NCI-H2171 (cell line): ENCODE data around the gene PARN.
A peak's percentile ranks its signal among the peaks of the same experiment; 100 is the strongest.
"Not testable (repeated sequence)": the region's sequence is repeated elsewhere in the genome, so short reads cannot be mapped to it uniquely, and the experiment has no call there.

Source experiments
- DNase-seq: peaks from one replicate; lab custom pipeline; 2025; lab: John Stamatoyannopoulos, UW

The PARN gene

GRCh38 chr16:14632693-14633569, 2.9 kb upstream of the PARN start, which contains the start of gene BFAR:
TSS of gene BFAR (plus strand) at chr16:14632951. CDS start at chr16:14644347, 11,396 bp downstream.
- DNase-seq: peak; percentile 96

- DNase-seq: not testable (repeated sequence)
These were observed 715 bp upstream of the PARN start for GRCh38 chr16:14630620-14631330.

GRCh38 chr16:14629612-14629918, 495 bp downstream of the PARN start:
- DNase-seq: no peak

- no peak for DNase-seq
These were observed 1.1 kb downstream of the PARN start for GRCh38 chr16:14628806-14629611.

GRCh38 chr16:14627078-14627477, 3.0 kb downstream of the PARN start:
- no peak for DNase-seq

- no peak for DNase-seq
These were observed 11.5 kb downstream of the PARN start for GRCh38 chr16:14618566-14618965.

GRCh38 chr16:14616280-14616679, 13.8 kb downstream of the PARN start:
- no peak for DNase-seq

GRCh38 chr16:14613991-14614390, 16.1 kb downstream of the PARN start:
- no peak for DNase-seq

- DNase-seq: no peak
These were observed 18.4 kb downstream of the PARN start for GRCh38 chr16:14611660-14612059.

GRCh38 chr16:14609716-14610115, 20.3 kb downstream of the PARN start:
- no peak for DNase-seq

- DNase-seq: no peak
These were observed 21.5 kb downstream of the PARN start for GRCh38 chr16:14608604-14609003.

- DNase-seq: no peak
These were observed 21.9 kb downstream of the PARN start for GRCh38 chr16:14608111-14608566.

GRCh38 chr16:14606102-14606501, 24.0 kb downstream of the PARN start:
- DNase-seq: no peak

GRCh38 chr16:14602443-14602963, 27.6 kb downstream of the PARN start:
- DNase-seq: no peak

- DNase-seq: no peak
These were observed 29.9 kb downstream of the PARN start for GRCh38 chr16:14600164-14600563.

GRCh38 chr16:14586637-14587305, 43.3 kb downstream of the PARN start:
- no peak for DNase-seq

GRCh38 chr16:14585287-14585686, 44.8 kb downstream of the PARN start:
- no peak for DNase-seq

- not testable (repeated sequence) for DNase-seq
These were observed 49.1 kb downstream of the PARN start for GRCh38 chr16:14580926-14581325.

GRCh38 chr16:14579266-14579665, 50.8 kb downstream of the PARN start:
- DNase-seq: no peak

- no peak for DNase-seq
These were observed 53.5 kb downstream of the PARN start for GRCh38 chr16:14576532-14576931.

- DNase-seq: no peak
These were observed 54.0 kb downstream of the PARN start for GRCh38 chr16:14576069-14576468.
